ENCODE results near the gene AP1S1. TPM values are rescaled to one million over a fixed set of nuclear protein-coding genes. Genes with fewer than 3 reads are reported as not detected.

Gene AP1S1
- total RNA-seq, 2 donors from 2014 or later = 11.9 to 33.0 TPM

- no peak overlapping the region for H3K27ac ChIP-seq
- no peaks in the 10 kb centered on the region for H3K9me3 ChIP-seq
- ATAC-seq (ENCODE audit: insufficient number of reproducible peaks, low FRiP score, low read depth) (no peak), DNase-seq (ENCODE audit: low spot score) (no peak)
- peaks cover 26 to 47% of the 10 kb centered on the region in 2 donors for H3K4me1 ChIP-seq (ENCODE audit: control insufficient read depth in 1 of 2, low read depth in 2 of 2)
- peaks cover 48% of the 10 kb centered on the region for H3K27me3 ChIP-seq (replicated peaks; ENCODE audit: insufficient read depth)
- H3K4me3 ChIP-seq = no peak overlapping the region
- H3K36me3 ChIP-seq = no peaks in the 10 kb centered on the region
- peak; percentile 76 for TF ChIP-seq CTCF (IDR thresholded peaks at IDR 0.05)
These were observed 15.7 kb downstream of the AP1S1 start for GRCh38 chr7:101169838-101170551.

- no peak overlapping the region for H3K27ac ChIP-seq
- no peak overlapping the region for H3K4me3 ChIP-seq
- ATAC-seq (ENCODE audit: insufficient number of reproducible peaks, low FRiP score, low read depth) = no peak
- no peak for TF ChIP-seq CTCF (IDR thresholded peaks at IDR 0.05)
- H3K27me3 ChIP-seq (replicated peaks; ENCODE audit: insufficient read depth) = peaks cover 52% of the 10 kb centered on the region
- no peak for DNase-seq (ENCODE audit: low spot score)
- no peaks in the 10 kb centered on the region for H3K36me3 ChIP-seq
- no peaks in the 10 kb centered on the region for H3K9me3 ChIP-seq
- peaks cover 19 to 39% of the 10 kb centered on the region in 2 donors for H3K4me1 ChIP-seq (ENCODE audit: control insufficient read depth in 1 of 2, low read depth in 2 of 2)
These were observed 16.6 kb downstream of the AP1S1 start for GRCh38 chr7:101170617-101171441.

GRCh38 chr7:101171442-101171837 is 17.2 kb downstream of the AP1S1 start:
- Histone ChIP-seq H3K4me1 (ENCODE audit: control insufficient read depth in 1 of 2, low read depth in 2 of 2) (peaks cover 18 to 37% of the 10 kb centered on the region in 2 donors), H3K9me3 (no peaks in the 10 kb centered on the region), H3K27me3 (replicated peaks; ENCODE audit: insufficient read depth) (peaks cover 53% of the 10 kb centered on the region), H3K36me3 (no peaks in the 10 kb centered on the region), H3K27ac (no peak overlapping the region), H3K4me3 (no peak overlapping the region)
- ATAC-seq (ENCODE audit: insufficient number of reproducible peaks, low FRiP score, low read depth) = no peak
- no peak for TF ChIP-seq CTCF (IDR thresholded peaks at IDR 0.05)
- DNase-seq (ENCODE audit: low spot score) = no peak

- H3K36me3 ChIP-seq = no peaks in the 10 kb centered on the region
- H3K27me3 ChIP-seq (replicated peaks; ENCODE audit: insufficient read depth) = peaks cover 60% of the 10 kb centered on the region
- no peaks in the 10 kb centered on the region for H3K9me3 ChIP-seq
- no peak for TF ChIP-seq CTCF (IDR thresholded peaks at IDR 0.05)
- peak overlapping the region in 1 of 2 donors; percentile 22 for H3K27ac ChIP-seq
- peaks cover 18 to 37% of the 10 kb centered on the region in 2 donors for H3K4me1 ChIP-seq (ENCODE audit: control insufficient read depth in 1 of 2, low read depth in 2 of 2)
- DNase-seq (ENCODE audit: low spot score) (no peak), ATAC-seq (ENCODE audit: insufficient number of reproducible peaks, low FRiP score, low read depth) (no peak)
- H3K4me3 ChIP-seq = no peak overlapping the region
These were observed 18.0 kb downstream of the AP1S1 start for GRCh38 chr7:101172005-101172853.
